ENCODE measurements around the gene SUGCT.

DNA sequence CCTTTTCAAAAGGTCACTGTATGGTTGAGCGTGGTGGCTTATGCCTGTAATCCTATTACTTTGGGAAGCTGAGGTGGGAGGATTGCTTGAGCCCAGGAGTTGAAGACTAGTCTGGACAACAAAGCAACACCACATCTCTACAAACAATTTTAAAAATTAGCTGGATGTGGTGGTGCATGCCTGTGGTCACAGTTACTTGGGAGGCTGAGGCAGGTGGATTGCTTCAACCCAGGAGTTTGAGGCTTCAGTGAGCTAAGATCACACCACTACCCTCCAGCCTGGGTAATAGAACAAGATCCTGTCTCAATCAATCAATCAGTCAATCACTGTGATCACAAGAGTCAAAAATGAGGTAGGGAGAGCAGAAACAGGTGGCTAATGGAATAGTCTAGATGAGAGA is 97.0 kb downstream of the SUGCT start:
- TF ChIP-seq, protein P1, sequence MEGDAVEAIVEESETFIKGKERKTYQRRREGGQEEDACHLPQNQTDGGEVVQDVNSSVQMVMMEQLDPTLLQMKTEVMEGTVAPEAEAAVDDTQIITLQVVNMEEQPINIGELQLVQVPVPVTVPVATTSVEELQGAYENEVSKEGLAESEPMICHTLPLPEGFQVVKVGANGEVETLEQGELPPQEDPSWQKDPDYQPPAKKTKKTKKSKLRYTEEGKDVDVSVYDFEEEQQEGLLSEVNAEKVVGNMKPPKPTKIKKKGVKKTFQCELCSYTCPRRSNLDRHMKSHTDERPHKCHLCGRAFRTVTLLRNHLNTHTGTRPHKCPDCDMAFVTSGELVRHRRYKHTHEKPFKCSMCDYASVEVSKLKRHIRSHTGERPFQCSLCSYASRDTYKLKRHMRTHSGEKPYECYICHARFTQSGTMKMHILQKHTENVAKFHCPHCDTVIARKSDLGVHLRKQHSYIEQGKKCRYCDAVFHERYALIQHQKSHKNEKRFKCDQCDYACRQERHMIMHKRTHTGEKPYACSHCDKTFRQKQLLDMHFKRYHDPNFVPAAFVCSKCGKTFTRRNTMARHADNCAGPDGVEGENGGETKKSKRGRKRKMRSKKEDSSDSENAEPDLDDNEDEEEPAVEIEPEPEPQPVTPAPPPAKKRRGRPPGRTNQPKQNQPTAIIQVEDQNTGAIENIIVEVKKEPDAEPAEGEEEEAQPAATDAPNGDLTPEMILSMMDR (conservative IDR thresholded peaks at IDR 0.05; ENCODE audit: low read length) = no peak
- TF ChIP-seq EZH2phosphoT487 (IDR thresholded peaks at IDR 0.05; ENCODE audit: borderline replicate concordance, low read depth, low read length) = no peak

Measured in OCI-LY7 (cell line).